HG03342 (cell line): ENCODE measurements around the gene ABHD16A.

Experiments used
- ATAC-seq: cut with Tn5 transposase; IDR thresholded peaks from one replicate; pipeline ENCODE4 v1.9.1; 2021; ENCODE audit warnings: mild to moderate bottlenecking, moderate library complexity; ENCODE audit not compliant: unreplicated experiment

ABHD16A gene

DNA sequence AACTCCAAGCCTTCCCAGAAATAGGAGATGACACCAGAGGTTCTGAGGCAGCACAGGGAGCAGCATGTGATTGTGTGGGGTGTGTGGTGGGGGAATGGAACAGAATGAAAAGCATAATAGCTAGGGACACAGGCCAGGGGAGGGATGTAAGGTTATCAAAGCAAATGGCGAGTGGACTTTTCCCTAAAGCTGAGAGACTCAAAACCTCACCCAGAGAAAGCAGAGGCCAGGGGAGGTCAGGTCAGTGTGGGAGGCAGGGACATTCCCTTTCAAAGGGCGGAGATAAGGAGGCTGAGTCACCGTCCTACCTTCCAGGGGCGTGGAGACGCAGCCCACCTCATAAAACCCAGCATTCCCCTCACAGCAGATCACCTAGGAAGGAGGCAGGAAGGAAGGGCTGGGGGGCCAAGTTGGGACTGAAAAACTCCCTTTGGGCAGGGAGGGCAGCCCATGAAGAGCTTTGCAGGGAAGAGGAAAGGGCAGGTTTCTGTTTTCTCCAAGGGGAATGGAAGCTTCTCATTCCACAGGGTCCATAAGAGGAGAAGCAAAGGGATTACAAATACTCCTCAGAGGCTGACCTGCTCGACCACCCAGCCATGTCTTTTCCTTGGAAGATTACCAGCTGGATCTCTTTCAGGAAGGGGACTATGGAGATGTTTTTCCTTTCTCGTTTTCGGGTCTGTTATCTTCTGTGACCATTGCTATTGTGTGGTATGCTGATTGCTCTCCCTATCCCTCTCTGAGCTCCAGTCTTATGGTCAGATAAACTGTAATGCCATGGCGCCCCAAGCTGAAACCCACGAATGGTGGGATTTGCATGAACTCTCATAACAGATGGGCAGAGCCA is 12.7 kb downstream of the ABHD16A start:
- no peak for ATAC-seq

DNA sequence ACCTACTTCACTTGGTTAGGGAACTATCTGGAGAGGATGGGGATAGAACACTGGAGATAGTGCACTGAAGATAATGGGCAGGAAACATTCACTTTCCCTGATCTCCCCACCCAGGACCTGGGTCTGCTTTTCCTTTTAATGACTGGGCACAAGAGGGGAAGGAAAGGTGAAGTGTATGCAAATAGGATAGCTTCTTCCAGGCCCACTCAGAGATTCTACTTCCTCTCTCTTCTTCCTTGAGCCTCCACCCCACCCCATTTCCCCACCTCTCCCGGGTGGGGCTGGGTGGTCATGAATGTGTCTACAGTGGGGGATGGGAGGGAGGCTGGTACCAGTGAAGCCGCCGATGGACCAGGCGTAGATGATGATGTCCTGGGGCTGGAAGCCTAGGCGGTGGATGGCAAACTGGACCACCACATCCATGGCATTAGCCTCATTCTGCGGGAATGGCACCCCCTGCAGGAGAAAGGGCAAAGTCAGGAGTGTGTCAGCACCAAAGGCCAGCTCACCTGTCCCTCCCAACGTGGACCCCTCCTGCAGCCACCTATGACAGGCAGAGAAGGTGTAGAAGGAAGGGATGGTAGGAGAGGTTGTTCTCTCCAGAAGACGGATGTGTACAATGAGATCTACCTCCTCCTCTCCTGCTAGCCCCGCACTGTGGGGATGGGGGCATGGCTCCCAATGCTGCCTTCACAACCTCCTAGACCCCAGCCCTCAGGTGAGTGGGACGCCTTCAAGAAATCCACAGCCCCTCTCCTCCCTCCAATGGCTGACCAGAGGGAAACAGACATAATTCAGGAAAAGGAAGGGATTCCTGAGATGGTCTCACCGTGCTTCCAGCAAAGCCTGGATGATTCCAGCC is 13.6 kb downstream of the ABHD16A start:
- ATAC-seq: no peak

DNA sequence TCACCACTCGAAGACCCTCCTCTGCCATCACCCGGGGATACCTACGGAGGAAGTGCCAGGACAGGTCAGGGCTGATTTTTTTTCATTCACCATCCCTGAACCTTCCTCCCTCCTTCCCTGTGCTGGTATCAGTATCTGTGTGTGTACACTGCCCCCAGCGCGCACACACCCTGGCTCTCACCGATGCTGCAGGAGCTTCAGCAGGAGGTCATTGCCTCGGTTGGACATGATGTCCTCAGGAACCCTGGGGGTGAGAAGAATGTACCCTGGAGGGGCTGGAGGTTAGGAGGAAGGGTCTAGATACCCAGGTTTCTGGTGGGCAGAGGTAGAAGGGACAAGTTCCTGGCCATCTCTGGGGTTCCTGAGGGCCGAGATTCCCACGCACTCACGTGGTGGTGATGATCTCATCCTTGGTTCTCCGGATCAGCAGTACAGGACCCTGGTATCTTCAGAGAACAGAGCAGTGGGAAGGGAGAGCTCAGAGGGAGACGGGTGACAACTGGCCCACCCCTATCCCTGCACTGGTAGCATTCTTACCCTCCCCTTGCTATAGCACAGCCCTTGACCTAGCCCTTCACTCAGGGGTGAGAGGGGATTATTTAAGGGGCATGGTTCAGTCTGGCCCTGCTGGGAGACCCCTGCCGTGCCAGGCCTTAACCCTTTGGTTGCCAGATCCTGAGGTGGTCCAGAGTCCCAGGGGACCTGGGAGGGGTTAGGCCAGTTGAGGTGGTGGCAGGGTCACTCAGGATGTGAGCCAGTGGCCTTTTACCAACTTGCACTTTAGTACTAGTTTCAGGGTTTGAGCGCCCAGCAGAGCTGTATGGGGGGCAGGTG is 15.0 kb downstream of the ABHD16A start:
- ATAC-seq: no peak

DNA sequence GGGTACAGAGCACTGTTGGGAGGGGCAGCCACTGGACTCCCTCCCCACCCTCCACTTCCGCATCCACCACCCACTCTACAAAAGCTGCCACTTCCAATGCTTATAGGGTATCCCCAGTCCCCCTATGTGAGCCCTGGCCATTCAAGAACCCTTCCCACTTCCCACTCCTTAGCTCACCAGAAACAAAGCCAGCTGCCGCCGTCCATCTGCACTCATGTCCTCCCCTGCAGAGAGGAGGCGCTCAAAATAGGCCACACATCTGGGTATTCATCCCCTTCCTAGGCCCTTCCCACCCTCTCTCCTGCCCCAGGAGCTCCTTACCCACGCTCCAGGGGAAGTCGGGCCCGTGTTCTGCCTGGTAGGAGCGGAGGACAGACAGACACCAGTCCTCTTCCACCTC is 15.8 kb downstream of the ABHD16A start:
- no peak for ATAC-seq

DNA sequence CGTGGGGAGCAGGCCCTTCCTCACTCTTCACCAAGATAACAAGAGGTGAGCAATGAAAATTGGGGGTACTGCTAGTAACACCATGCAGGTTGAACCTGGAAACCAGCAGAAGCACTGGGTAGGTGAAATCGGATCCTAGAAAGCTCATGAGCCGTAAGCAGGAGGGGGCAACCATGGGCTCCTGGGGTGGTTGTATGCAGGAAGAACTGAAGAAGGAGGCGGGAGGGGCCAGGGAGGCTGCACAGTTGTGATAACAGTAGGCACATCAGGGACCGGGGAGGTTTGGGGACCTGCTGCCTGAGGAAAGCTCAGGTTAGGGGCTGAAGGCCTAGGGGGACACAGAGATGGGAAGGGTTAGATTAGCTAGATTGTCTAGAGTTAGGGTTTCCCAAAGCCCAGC is 16.6 kb downstream of the ABHD16A start:
- ATAC-seq: no peak

DNA sequence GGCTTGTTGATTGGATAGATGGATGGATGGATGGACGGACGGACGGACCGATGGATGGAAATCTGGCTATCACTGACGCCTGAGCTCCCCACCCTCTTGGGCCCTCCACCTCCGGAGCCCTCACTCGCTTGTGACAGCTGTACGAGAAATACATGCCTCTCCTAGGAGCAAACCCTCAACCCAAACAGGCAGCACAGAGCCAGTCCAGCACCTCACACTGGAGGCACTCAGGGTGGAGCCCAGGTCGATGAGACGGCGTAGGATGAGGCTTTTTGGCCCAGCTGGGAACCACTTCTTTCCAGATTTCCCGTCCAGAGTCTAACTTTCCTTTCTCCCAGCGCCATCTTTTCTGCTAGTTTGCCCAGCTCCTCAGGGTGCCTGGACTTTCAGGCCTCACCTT is 19.5 kb downstream of the ABHD16A start:
- no peak for ATAC-seq

DNA sequence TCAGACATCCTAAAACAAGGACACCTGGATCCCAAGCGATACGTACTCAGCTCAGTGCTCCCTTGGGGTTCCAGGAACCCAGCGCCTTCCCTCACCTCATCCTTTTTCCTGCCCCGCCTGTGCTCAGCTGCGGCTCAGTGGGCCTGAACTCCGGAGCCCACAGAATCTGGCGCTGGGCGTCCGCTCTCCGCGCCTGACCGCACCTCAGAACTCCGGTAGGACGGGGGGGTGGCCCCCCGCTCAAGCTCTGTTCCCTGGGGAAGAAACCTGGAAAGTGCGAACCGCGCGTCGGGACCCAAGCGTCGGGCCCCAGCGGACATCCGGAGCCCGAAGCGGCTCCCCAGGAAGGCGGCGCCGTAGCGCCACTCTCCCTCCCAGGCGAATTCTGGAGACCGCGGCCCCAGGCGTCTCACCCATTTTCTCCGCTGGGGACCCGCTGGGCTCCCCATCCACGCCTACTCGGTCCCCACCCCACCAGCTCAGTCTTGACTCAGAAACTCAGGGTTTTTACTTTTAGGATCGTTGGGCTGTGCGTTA is 21.9 kb downstream of the ABHD16A start:
- no peak for ATAC-seq

DNA sequence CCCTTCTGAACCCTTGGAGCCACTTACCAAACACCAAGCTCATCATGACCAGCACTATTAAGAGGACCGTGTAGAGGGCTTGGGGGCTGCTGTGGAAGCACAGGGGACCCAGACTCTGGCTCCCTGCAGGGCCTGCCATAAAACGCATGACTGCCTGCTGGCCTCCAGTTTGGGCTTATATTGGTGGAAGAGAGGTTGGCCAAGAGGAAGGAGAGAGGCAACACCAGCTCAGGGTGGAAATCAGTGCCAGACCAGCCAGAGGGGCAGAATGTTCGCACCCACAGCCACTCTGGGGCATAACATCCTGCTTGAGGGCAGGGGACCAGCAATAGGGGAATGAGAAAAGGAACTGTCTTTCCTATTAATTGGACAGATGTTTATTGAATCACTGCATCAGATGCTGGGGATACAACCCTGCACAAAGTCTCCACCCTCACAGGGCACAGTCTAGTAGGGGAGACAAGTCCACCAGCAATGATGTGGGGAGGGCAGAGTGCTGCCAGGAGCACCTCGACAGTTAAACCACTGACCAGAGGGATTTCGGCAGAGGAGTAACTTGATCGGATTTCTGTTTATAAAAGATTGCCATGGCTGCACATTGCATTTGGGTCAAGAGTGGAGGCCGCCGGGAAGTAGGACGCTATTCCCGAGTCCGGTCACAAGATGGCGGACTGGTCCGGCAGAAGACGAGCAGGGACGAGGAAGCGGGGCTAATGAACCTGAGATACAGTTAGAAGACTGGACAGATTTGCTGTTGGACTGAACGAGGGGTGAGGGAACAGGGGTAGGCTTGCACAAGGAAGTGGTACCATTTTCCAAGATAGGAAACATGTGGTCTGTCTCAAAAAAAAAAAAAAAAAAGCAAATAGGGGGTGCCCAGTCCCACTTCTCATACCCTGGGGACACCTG is 22.6 kb downstream of the ABHD16A start, which contains the start of gene LY6G5C:
Gene LY6G5C (minus strand): TSS at position 842 of the 909 bp plus-strand sequence. CDS start 694 bp downstream, at position 148.
- ATAC-seq: no peak

DNA sequence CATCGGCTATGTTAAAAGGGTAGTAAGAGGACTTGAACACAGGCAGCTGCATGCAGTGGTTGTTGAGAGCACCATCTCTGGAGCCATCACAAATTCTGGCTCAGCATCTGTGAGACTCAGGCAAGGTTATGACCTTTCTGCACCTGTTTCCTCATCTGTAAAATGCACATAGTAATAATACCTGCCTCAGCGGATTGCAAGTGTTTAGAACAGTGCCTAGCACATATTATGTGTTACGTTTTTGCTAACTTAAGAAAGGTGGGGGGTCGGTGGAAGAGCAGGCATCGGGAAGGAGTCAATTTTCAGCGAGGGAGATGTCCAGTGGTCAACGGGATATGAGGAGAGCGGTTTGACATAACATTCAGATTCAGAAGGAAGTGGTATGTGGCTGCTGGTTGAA is 25.2 kb downstream of the ABHD16A start:
- no peak for ATAC-seq

DNA sequence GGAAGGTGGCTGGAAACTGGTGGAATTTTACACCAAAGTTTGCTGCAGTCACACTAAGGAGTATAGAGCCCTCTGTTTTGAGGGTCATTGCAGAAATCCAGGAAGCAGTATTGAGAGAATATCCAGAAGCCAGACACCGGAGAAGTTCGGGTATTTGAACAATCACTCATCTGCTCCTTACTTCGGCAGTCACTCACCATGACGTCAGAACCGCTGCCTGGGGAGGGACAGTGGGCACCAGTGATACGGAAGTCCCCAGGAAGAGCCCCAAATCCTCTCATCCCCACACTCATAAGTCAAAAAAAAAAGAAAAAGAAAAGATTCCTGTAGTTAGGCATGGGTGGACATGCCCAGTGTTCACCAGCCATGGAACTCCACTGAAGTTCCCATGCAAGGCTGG is 26.2 kb downstream of the ABHD16A start:
- ATAC-seq: no peak

DNA sequence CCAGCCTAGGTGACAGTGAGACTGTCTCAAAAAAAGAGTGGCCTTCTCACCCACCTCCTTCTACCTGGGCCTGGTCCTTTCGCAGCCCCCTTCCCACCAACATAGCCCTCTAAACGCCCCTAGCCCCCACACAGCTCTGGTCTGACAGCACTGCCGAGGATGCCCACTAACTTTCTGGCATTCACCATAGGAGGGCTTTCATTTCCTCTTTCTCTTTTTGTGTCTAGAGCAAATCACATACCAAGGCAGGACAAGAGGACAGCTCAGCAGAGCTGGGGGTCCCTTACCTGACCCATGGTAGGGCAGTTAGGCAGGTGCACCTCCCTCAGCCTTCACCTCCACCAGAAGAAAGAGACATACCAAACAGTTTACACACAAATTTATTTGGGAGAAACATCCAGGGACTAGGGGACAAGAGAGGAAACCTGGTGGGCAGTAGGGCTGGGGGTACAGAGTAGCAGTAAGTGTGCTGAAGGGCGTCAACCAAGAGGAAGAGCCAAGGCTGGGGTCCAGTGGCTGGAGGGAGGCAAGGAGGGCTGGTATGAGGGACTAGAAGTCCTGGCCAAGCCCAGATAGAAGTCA is 26.7 kb downstream of the ABHD16A start:
- ATAC-seq: no peak

DNA sequence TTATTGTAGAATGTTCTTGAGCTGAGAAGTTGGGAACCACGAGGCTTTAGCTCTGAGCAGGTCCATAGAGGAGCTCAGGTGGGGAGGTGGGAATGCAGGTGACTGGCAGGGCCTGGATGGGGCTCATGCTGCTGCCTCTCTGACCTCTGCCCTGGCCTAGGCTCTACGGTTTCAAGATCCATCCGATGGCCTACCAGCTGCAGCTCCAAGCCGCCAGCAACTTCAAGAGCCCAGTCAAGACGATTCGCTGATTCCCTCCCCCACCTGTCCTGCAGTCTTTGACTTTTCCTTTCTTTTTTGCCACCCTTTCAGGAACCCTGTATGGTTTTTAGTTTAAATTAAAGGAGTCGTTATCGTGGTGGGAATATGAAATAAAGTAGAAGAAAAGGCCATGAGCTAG is 33.4 kb downstream of the ABHD16A start, which contains the start of gene LY6G5B:
Gene LY6G5B (plus strand): TSS at position 301 of the 400 bp plus-strand sequence. CDS start 975 bp downstream, outside the sequence.
- ATAC-seq: no peak

DNA sequence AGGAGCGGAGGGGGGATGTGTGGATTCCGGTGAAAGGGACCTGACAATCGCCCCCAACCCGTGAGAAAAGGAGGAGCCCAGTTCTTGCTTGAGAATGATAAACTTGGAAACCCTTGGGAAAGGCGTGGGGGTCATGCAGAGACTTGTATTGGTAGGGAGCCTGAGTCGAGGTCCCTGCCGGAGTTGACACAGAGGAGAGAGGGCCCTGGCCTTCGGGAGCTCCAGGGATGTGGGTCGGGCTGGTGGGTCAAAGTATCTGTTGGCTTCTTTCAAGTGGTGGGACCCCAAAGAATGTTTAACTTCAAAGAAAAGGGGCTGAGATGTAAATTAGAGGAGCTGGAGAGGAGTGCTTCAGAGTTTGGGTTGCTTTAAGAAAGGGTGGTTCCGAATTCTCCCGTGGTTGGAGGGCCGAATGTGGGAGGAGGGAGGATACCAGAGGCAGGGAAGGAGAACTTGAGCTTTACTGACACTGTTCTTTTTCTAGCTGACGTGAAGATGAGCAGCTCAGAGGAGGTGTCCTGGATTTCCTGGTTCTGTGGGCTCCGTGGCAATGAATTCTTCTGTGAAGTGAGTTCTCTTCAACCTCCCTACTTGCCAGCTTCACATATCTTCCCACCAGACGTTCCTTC is 36.7 kb downstream of the ABHD16A start:
- no peak for ATAC-seq

DNA sequence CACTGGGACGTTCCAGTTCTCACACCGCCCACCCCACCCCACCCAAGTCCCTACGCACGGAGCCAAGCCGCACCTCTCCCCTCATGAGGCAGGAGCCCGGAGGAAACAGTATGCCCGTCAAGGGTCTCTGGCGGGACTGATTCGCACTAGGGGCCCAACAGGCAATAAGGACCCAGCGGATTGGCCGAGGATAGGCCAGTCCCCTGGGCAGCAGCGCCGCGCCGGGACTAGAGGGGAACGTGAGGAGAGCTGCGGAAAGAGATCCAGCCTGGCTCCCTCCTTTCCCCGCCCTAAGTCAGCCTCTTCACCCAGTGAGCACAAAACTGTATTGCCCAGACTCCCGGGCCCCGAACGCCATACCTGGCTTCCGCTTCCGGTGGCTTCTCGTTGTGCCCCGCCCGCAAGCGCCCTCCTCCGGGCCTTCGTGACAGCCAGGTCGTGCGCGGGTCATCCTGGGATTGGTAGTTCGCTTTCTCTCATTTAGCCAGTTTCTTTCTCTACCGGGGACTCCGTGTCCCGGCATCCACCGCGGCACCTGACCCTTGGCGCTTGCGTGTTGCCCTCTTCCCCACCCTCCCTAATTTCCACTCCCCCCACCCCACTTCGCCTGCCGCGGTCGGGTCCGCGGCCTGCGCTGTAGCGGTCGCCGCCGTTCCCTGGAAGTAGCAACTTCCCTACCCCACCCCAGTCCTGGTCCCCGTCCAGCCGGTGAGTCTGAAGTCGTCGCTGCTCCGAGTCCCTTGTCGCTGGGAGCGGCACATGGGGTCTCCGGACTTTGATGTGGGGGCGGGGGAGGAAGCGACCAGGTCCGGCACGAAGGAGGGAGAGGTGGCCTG is 37.4 kb downstream of the ABHD16A start, which contains the start of gene CSNK2B:
Gene CSNK2B (plus strand): TSS at position 580 of the 836 bp plus-strand sequence. CDS start 752 bp downstream, outside the sequence.
- ATAC-seq: peak; percentile 69

DNA sequence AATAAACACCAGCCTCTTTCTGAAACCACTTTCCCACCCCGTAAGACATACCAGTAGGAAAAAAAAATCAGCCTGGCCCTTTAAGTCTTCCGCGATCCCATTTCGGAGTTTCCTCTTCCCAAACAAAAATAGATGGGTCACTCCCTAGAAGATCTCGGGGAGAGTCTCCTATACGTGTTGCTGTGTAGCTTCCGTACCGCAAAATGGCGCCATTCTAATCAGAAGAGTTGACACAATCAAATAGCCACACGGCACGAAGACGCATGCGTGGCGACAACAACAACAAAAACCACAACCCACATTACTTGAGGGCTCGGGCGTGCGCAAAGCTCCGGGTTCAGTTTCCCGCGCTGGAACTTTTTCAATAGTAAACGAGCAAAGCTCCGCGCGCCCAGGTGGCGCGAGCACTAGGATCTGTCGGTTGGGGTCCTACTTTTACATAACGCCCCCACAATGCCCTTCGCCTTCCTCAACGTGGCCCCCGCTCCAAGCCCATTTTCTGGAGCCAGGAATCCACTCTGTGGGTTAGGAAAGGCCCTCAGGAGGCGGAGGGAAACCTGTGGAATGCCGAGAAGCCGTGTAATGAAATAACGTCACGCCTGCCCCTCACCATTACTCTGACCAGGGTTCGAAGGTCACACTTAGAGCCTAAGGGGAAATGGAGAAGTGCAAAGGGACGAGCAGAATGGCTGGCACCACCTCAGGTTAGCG is 38.2 kb downstream of the ABHD16A start, which contains the start of gene GPANK1:
Gene GPANK1 (minus strand): TSS at position 208 of the 711 bp plus-strand sequence. CDS start 519 bp downstream, outside the sequence.
- no peak for ATAC-seq

DNA sequence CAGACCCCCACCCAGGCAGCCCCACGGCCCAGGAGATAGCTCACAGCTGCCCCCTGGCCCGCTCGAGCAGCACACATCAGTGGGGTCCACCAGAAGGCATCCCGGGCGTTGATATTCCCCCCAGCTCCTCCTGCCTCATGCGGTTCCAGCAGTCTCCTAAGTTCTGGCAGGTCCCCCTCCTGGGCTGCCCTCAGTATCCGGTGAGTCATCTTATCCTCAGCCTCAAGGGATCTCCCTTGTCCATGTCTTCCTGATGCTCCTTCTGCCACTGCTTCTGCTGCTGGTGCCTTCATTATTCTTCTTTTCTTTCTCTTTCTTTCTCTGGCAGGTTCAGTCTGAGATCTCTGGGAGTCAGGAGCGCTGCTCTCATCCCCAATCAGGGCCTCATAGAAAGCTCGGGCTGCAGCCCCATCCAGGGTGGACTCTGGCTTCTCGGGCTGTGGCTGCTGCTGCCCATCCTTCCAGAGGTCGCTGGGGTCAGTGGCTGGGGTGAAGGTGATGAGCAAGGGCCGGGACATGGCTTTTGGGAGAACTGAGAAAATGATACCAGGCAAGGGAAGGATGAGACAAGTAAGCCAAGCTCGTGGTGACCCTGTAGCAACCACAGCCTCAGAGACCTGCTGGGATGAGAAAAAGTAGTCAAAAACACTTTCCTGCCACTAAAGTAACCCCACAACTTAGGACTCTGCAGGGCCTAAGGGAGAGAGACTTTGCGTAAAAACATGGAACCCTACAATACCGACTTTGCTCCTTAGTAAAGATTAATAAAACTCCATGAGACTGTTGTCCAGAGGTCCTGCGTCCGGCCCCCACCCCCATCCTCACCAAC is 38.9 kb downstream of the ABHD16A start:
- no peak for ATAC-seq
